ENCODE measurements around the gene SARS1. TPM values are rescaled to one million over a fixed set of nuclear protein-coding genes. Genes with fewer than 3 reads are reported as not detected.

The SARS1 gene
- total RNA-seq, 1 donor from 2014 or later = 142 TPM

DNA sequence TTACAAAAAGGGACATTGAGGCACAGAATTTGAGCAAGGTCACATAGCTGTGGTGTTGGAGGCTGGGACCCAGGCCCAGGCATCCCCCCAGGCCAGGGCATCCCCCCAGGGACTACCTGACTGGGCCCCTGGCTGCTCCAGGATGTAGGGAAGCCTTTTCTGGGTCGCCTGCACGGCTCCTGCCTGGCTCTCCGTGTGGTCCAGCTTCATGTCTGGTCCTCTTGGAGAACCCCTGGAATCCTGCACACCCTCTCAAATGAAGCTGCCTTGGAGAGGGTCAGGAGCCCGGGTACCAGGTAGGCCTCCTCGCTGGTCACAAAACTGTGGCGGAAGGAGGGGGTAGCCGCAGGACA, 34.7 kb downstream of the SARS1 start:
- intact Hi-C loops (cut with micrococcal nuclease) = loop anchor here (2.0 to 10.0 kb wide), 2 partner anchors 234 to 366 kb away; partner anchors contain the start of genes AMPD2, ATXN7L2 and GNAT2

GRCh38 chr1:109248797-109249629, 35.3 kb downstream of the SARS1 start, which contains the start of gene CELSR2:
Gene CELSR2, plus strand, starts transcription at chr1:109249539. Its CDS starts 541 bp downstream, at chr1:109250080.
- intact Hi-C loops (cut with micrococcal nuclease) = loop anchor here (1.0 to 10.0 kb wide), 6 partner anchors 8 to 366 kb away; partner anchors contain the start of genes AMPD2, ATXN7L2, GNAT2 and PSMA5

DNA sequence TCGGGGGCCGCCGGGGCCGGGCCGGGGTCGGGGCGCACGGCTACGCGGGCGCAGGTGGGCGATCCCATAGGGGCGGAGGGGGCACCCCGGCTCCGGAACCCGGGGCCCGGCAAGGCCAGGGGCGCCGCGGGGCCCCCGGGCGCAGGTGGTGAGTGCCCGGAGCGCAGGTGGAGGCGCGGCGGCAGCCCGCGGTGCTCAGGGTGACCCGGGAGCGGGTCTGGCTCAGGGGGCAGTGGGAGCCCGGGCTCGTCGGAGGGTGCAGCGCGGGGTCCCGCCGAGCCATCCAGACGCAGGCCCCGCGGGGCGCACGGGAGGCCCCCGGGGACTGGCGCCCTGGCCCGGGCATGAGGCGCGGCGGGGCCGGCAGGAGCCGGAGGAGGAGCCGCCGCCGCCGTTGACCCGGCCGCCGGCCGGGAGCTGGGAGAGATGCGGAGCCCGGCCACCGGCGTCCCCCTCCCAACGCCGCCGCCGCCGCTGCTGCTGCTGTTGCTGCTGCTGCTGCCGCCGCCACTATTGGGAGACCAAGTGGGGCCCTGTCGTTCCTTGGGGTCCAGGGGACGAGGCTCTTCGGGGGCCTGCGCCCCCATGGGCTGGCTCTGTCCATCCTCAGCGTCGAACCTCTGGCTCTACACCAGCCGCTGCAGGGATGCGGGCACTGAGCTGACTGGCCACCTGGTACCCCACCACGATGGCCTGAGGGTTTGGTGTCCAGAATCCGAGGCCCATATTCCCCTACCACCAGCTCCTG, 36.1 kb downstream of the SARS1 start:
- intact Hi-C loops (cut with micrococcal nuclease) = loop anchor here (1.0 to 10.0 kb wide), 6 partner anchors 9 to 365 kb away; partner anchors contain the start of genes AMPD2, ATXN7L2, GNAT2 and PSMA5

DNA sequence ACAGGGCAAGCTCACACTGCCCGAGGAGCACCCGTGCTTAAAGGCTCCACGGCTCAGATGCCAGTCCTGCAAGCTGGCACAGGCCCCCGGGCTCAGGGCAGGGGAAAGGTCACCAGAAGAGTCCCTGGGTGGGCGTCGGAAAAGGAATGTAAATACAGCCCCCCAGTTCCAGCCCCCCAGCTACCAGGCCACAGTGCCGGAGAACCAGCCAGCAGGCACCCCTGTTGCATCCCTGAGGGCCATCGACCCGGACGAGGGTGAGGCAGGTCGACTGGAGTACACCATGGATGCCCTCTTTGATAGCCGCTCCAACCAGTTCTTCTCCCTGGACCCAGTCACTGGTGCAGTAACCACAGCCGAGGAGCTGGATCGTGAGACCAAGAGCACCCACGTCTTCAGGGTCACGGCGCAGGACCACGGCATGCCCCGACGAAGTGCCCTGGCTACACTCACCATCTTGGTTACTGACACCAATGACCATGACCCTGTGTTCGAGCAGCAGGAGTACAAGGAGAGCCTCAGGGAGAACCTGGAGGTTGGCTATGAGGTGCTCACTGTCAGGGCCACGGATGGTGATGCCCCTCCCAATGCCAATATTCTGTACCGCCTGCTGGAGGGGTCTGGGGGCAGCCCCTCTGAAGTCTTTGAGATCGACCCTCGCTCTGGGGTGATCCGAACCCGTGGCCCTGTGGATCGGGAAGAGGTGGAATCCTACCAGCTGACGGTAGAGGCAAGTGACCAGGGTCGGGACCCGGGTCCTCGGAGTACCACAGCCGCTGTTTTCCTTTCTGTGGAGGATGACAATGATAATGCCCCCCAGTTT, 36.9 kb downstream of the SARS1 start:
- intact Hi-C loops (cut with micrococcal nuclease) = no loop called here

GRCh38 chr1:109251277-109252166, 37.8 kb downstream of the SARS1 start:
- intact Hi-C loops (cut with micrococcal nuclease) = no loop called here

- intact Hi-C loops (cut with micrococcal nuclease) = no loop called here
These were observed 38.6 kb downstream of the SARS1 start for GRCh38 chr1:109252167-109252892.

DNA sequence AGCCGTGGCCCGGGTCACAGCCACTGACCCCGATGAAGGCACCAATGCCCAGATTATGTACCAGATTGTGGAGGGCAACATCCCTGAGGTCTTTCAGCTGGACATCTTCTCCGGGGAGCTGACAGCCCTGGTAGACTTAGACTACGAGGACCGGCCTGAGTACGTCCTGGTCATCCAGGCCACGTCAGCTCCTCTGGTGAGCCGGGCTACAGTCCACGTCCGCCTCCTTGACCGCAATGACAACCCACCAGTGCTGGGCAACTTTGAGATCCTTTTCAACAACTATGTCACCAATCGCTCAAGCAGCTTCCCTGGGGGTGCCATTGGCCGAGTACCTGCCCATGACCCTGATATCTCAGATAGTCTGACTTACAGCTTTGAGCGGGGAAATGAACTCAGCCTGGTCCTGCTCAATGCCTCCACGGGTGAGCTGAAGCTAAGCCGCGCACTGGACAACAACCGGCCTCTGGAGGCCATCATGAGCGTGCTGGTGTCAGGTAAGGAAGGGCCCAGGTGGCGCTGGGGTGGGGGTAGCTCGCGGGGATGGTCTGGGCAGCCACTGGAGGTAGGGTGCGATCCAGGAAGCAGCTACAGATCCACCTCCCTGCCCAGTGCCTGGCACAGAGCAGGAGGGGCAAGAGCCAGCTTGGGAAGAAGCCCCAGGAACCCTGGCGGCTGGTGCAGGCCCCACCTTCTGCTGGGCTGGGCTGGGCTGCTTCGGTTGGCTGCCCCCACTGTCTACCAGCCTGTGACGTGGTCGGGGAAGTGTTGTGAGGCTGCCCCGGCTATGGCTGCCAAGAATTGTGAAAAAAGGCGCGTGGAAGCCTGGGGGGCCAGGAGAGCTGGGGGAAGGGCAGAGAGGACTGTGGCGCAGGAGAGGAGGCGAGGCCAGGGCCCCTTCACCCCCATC, 39.4 kb downstream of the SARS1 start:
- intact Hi-C loops (cut with micrococcal nuclease) = no loop called here

- intact Hi-C loops (cut with micrococcal nuclease) = no loop called here
These were observed 40.3 kb downstream of the SARS1 start for GRCh38 chr1:109253803-109254620.

- intact Hi-C loops (cut with micrococcal nuclease) = no loop called here
These were observed 40.9 kb downstream of the SARS1 start for GRCh38 chr1:109254621-109255096.

- intact Hi-C loops (cut with micrococcal nuclease) = no loop called here
These were observed 41.5 kb downstream of the SARS1 start for GRCh38 chr1:109255097-109255651.

DNA sequence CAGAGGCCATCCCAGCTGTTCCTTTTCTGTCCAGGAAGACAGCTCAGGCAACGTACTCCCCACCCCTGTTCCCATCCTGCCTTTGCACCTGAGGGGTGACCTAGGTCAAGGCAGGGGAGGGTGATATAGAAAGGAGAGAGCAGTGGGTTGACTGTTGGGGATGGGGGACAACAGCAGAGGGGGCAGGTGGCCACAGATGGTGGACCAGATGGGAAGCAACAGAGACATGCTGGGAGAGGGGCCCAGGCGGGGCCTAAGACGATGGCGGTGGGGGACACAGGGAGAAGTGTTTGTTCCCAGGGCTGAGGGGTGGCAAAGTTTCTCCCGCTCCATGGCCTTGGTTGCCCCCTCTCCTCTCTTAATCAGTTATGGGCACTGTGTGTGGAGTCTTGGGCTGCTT, 42.0 kb downstream of the SARS1 start:
- intact Hi-C loops (cut with micrococcal nuclease) = no loop called here

DNA sequence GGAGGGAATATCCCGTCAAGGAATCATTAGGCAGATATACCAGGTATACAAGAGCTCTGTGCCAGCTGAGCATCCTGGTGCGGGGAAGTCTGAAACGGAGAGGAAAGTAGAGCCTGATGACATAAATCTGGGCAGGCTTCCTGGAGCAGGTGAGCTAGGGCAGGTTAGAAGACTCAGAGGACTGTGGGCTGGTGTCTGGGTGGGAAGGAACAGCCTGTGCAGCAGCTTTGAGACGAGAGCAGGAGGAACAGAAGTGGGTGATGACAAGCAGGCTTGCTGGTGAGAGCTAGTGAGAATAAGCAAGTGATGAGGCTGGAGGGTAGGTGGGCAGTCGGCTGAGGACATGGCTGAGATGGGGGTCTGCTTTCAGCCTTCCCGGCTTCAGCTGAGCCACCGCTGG, 42.4 kb downstream of the SARS1 start:
- intact Hi-C loops (cut with micrococcal nuclease) = no loop called here

GRCh38 chr1:109256971-109257681, 43.4 kb downstream of the SARS1 start:
- intact Hi-C loops (cut with micrococcal nuclease) = no loop called here

DNA sequence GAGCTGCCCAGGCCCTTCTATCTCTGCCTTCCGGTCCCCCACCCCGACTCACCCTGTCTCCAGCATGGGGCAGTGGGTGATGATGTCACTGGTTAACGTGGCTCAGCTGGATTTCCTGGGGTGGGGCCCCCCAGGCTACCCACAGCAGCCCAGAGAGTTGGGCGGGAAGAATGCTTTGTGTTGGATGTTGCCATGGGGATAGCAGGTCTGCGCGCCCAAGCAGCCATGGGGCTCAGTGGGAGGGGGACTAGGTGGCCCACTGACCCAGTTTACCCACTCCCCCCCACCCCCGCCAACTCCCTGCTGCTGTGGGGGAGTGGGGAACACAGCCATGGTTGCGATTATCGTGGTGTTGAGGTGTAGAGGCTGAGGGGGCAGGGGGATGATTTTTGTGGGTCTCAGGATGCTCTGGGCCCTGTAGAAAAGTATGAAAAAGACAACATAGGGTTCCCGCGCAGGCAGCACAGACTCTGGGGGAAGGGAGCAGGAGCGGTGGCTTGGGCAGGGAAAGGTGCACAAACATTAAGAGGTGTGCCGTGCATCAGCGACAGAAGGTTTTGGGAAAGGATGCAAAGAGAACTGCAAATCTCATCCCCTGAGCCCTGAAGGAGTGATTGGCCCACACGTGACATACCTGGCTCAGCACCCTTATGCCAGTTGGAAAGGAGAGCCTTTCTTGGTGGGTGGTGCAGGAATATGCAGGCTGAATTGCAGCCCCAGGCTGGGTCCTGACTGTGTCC, 44.1 kb downstream of the SARS1 start:
- intact Hi-C loops (cut with micrococcal nuclease) = no loop called here

DNA sequence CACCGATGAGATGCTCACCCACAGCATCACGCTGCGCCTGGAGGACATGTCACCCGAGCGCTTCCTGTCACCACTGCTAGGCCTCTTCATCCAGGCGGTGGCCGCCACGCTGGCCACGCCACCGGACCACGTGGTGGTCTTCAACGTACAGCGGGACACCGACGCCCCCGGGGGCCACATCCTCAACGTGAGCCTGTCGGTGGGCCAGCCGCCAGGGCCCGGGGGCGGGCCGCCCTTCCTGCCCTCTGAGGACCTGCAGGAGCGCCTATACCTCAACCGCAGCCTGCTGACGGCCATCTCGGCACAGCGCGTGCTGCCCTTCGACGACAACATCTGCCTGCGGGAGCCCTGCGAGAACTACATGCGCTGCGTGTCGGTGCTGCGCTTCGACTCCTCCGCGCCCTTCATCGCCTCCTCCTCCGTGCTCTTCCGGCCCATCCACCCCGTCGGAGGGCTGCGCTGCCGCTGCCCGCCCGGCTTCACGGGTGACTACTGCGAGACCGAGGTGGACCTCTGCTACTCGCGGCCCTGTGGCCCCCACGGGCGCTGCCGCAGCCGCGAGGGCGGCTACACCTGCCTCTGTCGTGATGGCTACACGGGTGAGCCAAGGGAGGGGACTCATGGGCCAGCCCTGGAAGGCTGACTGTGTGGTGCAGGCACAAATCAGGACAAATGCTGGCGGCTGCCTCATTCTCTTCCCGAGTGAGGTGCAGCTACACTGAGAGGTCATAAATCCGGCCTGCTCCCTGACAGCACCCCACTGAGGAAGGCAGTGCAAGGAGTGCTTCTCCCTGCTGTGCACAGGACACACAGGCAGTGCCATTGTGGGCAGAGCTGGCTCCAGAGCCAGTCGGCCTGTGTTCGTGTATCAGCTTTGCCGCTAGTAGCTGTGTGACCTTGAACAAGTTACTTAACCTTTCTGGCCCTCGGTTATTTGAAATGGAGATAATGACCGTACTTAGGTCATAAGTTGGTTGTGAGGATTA, 45.1 kb downstream of the SARS1 start:
- intact Hi-C loops (cut with micrococcal nuclease) = no loop called here
